HG03378 (cell line): ENCODE results near the gene TMEM54.
"Not testable (repeated sequence)": the region's sequence is repeated elsewhere in the genome, so short reads cannot be mapped to it uniquely, and the experiment has no call there.

ENCODE experiments used
- ATAC-seq: cut with Tn5 transposase; IDR thresholded peaks from one replicate; pipeline ENCODE4 v1.9.1; 2021; ENCODE audit warnings: mild to moderate bottlenecking, moderate library complexity; ENCODE audit not compliant: unreplicated experiment

TMEM54 gene

DNA sequence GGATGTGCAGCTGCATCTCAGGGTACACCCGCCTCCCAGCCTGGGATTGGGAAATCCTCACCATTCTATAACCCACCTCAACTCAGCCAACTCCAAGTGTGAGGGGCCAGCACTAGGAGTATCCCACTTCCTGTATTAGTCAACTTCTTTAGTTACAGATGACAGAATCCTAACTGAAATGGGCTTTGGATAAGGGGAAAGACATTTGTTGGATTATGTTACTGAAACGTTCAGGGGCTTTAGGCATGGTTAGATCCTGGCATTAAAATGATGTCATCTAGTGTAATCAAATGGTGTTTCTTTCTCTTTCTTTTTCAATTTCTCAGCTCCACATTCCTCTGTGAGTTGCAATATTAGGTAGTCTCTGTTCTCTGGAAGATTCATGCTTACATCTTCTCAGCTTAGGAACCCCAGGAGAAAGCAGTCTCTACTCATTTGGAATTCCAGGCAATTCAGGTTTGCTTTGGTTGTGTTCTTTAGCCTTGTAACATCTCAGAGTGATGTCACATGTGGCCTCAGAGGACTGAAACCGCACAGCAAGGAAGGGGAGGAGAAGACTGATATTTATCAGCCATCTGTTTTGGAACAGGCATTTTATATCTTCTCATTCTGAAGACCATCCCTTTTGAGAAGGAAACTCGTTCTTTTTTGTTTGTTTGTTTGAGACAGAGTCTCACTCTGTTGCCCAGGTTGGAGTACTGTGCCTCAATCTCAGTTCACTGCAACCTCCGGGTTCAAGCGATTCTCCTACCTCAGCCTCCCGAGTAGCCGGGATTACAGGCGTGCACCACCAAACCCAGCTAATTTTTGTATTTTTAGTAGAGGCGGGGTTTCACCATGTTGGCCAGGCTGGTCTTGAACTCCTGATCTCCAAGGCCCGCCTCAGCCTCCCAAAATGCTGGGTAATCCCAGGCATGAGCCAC lies 18.9 kb upstream of the TMEM54 start:
- no peak for ATAC-seq

DNA sequence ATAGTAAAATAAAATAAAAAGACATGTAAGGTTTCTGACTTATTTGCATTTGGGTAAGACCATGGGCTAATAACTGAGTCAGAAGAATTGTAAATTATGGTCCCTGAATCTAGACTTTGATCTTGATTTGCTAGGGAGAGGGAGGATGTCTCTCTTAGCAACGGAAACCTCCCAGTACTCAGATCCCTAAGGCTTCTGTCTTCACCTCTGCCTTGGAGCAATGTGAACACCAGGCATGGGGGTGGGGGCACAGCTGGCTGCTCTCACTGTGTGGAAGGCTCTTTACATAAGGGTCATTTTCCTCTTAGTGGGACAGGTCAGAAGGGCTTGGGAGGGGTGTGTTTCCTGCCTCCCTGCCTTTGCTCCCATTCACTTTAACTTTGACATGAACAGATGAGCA lies 17.0 kb upstream of the TMEM54 start:
- ATAC-seq = no peak

DNA sequence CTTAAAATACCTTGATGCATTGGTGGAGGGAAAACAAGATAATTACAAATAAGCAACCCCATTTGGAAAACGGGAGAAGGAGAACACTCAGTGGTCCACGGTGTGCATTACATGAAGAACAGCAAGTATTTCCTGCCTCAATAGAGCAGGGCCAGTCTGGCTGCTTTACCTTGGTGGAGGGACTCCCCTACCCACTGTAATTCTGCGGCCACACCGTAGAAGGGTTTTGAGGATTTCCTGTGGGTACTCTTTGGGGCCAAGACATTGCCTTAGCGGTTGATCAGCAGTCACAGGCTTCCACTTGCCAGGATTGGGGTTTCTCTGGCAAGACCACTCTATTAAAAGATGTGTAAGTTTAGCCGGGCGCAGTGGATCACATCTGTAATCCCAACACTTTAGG lies 16.3 kb upstream of the TMEM54 start:
- ATAC-seq = no peak

DNA sequence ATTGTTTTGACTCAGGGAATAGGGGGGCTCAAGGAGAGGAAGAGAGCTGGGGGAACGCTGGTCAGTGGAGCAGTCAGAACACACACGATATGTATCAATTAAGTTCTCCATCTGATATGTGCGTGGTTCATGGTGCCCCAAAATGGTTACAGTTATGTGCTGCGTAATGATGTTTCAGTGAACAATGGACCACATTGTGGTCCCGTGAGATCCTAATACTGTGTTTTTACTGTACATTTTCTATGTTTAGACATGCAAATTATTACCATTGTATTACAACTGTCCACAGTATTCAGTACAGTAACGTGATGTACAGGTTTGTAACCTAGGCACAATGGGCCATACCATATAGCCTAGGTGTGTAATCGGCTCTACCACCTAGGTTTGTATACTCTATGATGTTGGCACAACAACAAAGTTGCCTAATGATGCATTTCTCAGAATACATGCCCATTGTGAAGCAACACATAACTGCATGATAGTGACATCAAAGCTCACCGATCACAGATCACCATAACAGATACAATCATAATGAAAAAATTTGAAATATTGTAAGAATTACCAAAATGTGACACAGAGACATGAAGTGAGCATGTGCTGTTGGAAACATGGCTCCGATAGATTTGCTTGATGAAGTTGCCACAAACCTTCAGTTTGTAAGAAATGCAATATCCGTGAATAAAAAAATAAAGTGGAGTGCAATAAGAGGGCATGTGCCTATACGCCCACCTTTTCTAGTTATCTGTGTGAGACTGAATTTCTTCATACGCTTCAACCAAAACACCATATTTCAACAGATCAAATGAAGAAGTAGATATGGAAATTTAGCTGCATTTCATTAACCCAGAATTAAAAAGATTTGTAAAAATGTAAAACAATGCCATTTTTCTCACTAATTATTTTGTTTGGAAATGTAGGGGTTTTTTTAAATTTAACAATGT lies 14.8 kb upstream of the TMEM54 start:
- no peak for ATAC-seq

DNA sequence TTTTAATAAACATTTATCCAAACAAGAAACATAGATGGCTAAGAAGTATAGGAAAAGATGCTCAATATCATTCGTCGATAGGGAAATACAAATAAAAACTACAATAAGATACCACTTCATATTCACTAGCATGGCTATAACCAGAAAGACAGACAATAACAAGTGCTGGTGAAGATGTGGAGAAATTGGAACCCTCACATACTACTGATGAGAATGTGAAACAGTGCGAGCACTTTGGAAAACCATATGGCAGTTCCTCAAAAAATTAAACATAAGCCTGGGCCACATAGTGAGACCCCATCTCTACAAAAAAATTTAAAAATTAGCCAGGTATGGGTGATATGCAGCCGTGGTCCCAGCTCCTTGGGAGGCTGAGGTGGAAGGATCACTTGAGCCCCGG lies 9.1 kb upstream of the TMEM54 start:
- no peak for ATAC-seq

DNA sequence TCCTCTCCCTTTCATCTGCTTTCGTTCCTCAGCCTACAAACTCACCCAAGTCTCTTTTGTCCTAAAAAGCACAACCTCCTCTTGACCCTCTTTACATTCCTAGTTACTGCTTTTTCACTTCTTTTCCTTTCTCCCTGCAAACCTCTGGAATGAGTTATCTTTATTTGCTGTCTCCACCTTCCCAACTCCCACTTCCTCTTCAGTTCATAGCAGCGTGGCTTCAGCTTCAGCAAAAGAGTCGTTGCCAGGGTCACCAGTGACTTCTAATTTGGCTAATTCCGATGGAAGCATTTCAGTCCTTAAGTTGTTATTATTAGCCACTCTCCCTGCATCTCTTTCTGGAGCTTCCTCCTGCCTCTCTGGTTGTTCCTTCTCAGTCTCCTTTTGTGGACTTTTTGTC lies 6.2 kb upstream of the TMEM54 start:
- no peak for ATAC-seq

DNA sequence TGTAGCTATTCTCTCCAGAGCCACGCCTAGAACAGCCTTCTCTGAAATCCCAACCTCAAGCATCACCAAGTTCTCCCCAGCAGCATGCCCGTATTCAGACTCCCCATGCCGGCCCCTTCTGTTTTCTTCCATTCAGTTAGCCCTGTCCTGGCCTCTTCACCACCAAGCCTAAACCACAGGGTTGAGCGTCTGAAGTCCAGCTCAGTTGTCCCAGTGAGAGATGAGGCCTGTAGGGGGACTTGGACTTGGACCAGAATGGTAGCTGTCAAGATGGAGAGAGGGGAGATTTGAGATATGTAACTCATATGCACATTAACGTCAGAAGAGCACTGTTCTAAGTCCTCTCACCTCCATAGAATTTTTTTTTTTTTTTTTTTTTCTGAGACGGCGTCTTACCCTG lies 5.5 kb upstream of the TMEM54 start:
- no peak for ATAC-seq

DNA sequence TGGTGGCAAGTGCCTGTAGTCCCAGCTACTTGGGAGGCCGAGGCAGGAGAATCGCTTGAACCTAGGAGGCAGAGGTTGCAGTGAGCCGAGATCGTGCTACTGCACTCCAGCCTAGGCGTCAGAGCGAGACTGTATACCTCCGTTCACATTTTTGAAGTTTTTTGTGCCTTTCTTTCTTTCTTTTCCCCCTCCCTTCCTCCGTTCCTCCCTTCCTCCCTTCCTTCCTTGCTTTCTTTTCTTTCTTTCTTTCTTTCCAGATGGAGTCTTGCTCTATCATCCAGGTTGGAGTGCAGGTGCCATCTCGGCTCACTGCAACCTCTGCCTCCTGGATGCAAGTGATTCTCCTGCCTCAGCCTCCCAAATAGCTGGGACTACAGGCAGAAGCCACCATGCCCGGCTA lies 4.4 kb upstream of the TMEM54 start:
- not testable (repeated sequence) for ATAC-seq

DNA sequence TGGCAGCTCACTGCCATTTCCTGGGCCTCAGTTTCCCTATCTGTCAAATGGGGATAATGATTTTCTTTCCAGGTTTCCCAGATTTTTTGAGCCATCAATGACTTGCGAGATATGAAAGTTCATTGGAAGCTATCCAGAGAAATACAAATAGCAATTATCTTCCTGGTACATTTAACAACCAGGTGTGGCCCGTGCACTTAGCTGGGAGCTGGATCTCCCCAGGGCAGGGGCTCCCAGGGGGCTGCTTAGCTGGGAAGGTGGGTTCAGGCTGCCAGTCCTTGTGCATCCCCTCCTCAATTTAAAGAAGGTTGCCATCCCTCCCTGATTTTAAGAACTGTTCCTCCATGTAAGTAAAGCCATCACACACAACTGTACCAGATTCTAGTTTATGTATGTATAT lies 3.6 kb upstream of the TMEM54 start:
- no peak for ATAC-seq

DNA sequence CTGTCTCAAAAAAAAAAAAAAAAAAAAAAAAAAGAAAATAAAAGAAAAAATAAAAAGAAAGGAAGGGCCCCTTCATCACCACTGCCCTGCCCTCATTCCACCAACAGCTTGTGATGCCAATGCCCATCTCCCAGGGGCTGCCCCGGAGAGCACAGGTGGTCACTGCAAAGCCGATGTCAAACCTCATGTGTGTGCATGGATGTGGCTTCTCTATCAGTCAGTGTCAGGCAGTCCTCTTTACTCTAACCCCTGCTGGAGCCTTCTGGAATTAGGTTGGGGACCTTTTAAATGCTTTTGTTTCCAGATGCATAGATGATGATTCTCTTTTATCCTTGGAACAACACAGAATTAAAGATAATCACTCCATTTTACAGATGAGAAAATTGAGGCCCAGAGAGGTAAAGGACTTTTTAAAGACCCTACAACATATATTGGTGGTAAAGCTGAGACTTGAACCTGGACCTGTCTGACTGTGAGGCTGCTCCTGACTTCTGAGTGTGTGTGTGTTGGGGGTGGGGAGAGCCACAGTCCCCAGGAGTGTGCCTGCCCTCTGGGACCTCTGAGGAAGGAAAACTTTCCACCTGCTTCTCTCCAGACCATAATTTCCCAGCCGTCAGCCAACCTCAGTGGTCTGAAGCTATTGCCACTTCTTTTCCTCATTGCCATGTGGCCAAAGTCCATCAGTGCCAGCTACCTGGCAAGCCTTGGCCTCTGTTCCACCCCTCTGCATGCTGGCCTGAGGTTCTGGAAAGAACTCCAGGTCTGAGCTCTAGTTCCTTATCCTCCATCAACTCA lies 3.0 kb upstream of the TMEM54 start:
- no peak for ATAC-seq

DNA sequence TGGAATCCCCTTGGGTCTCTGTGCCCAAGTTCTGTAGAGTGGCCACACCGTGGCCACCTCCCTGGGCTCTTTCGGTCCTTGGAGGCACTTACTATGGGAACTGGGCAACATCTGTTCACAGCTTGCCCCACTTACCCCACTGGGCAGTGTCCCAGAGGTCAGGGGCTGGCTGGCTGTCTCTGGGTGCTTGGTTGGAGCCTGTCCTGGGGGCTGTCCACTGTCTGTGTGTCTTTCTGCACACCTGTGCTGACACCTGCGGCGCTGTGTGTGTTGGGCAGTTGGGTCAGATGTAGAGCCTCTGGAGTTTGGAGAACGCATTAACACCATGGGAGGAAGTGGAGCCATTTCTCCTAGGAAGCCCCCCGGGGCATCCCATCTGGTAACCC lies 1.3 kb upstream of the TMEM54 start:
- no peak for ATAC-seq

DNA sequence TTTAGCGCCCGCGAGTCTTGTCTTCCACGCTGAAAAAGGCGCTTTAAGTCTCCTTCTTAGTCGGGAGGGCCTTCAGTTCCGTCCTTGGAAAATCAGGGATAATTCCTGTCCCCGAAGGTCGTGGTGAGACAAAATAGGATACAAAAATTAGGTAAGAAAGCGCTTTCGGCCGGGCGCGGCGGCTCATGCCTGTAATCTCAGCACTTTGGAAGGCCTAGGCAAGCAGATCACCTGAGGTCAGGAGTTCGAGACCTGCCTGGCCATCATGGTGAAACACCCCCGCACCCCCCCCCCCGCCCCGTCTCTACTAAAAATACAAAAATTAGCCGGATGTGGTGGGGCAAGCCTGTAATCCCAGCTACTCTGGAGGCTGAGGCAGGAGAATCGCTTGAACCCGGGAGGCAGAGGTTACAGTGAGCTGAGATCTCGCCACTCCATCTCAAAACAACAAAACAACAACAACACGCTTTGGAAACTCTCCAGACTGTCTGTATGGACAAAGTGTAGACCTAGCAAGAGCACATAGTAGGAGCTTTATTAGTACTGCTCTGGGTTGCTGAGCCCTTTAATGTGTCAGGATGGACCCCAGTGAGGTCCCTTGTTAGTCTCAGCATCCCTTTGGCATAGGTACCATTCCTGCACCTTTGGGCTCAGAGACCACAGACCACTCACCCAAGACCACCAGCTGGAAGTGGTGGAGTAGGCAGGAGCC lies 790 bp upstream of the TMEM54 start:
- ATAC-seq = no peak

DNA sequence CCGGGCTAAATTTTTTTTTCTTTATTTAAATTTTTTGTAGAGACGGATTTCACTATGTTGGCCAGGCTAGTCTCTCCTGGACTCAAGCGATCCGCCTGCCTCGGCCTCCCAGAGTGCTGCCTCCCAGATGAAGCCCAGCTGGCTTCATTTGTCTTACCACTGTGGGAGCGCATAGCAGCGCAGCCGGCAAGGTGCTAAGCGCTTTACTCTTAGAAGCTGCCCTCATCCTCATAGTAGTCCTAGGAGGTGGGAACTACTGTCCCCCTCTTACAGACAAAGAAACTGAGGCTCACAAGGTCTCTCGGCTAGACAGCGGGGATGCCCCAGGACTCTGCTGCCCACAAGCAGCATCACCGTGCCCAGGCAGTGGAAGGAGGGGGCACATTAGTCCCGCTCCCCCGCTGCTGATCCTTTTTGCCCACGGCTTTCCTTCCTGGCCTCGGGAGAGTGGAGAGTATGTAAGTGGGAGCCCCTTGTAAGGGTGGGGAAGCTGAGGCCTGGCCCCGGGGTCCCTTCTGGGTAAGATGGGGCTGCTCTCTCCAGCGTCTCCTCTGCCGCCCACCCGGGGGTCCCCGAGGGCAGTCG lies 726 bp downstream of the TMEM54 start:
- ATAC-seq = no peak

DNA sequence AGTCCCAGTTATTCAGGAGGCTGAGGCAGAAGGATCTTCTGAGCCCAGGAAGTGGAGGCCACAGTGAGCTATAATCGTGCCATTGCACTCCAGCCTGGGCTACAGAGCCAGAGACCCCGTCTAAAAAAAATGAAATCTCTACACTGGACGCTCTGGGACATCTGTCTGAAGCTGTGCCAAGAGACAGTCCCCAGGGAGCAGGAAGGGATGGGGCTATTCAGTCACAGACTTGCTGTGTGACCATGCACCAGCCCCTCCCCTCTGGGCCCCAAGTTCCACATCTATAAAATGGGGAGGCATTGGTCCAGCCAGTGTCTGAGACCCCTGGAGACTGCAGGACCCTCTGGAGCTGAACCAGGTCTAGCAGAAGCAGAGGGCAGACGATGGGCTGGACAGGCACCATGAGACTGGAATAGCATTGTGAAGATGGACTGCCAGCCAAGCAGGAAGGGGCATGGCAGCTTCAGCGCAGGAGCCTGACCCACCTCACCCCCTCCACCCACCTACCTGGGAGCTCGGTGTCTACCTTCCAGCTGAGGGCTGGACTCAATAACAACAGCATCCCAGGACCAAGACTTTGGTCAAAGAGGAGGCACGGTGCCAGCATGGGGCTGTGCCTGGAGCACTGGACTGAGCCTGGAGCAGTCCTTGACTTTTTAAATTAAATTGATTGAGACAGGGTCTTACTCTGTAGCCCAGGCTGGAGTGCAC lies 1.4 kb downstream of the TMEM54 start:
- no peak for ATAC-seq

DNA sequence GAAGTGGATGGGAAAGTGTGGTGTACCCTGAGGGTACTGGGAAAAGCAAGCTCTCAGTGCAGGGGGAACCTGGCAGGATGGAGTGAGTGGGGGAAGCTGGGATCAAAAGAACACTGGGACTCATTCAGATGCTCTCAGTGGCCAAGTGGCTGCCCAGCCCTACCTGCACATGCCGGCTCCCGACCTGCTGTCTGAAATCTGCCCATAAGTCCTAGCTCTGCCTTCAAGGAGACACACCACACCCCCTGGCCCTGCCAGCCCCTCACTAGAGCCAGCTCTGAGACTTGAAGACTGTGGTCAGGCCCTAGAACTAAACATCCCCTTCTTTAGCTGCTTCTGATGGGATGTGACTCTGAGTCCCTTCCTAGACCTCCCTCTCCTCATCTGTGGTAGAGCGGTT lies 2.2 kb downstream of the TMEM54 start:
- no peak for ATAC-seq

DNA sequence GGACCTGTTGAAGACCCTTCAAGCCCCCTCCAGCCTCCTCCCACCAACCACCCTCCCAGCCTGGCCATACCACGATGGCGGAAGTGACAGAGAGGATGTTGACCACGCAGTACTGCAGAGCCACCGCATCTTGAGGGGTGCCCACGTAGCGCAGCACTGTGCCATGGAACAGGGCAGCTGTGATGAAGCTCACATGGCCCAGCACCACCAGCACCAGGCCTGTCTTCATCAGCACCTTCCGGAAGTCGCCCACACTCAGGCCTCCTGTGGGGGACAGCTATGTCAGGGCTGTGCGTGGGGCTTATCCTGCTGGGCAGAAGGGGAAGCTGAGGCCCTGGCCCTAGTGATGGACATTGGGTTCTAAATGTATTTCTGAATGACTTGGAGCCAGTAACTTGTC lies 3.1 kb downstream of the TMEM54 start:
- ATAC-seq = no peak

DNA sequence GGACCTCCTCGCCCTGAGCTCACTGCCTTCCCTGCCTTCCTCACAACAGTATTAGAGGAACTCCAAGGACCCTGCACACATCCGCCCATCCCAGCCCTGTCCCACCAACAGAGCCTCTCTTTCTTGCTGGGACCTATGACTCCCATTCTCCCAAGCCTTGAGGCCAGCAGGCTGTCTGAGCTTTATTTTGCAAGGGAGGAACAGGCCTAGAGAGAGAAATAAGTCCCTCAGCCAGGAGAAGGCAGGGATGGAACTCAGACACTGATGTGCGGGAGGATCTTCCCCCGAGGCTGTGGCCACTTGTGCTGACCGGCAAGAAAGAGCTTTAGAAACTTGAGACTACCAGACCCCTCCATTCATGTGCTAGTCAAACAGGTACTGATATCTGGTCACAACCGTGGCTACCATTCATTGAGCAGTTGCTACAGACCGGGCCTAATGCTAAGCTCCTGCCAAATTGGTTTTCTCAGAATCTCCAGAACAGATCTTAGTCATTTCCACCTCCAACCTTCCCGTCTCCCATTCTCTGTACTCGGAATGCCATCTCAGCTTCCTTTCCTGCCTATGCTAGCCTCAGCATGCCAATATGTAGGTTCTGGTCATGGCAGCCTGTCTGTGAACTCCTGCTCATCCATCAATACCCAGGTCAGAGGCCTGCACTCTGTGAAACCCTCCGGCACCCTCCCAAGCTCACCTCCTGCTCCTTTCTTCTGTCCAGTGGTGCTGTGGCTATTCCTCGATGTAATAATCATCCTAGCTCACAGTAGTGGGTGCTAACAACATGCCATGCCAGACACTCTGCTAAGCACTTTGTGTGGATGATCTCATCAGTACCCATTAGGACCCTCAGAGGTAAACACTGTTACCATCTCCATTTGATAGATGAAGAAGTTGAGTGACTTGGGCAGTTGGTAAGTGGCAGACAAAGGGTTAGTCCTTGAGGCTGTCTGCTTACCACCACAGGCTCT lies 3.8 kb downstream of the TMEM54 start:
- ATAC-seq = no peak

DNA sequence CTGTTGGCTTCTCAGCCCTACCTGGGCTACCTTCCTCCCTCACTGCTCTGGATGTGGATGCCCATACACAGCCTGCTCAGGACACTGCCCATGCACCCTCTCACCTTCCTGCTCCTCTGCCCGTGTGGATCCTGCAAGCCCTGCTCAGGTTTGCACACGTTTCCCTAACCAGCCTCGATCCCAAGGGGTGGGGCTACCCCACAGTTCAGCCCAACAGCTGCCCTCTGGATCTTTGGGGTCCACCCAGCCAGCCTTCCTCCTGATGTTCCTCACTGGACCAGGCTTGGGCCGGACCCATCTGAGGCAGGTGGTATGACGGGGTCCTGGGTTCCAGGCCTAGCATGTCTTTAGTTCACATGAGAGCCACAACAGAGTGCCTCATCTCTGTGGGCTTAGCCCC lies 4.7 kb downstream of the TMEM54 start:
- ATAC-seq = no peak
